Lower leg skin (tissue), 4 donors: Measurements from ENCODE around the gene MLST8. TPM values are rescaled to one million over a fixed set of nuclear protein-coding genes. Genes with fewer than 3 reads are reported as not detected.

Experiments
- DNase-seq, 2 donors: peaks; one replicate each; pipeline ENCODE4 v3.0.0-alpha.2; 2019; ENCODE audit warnings: low spot score in 2 of 2
- H3K4me3 ChIP-seq: fragments of 200-600 bp; sonication (generic); 2 replicates; pipeline ENCODE4 v1.5.1; 2017; ENCODE audit warnings: mild to moderate bottlenecking, low read depth; ENCODE audit not compliant: poor library complexity, severe bottlenecking
- CTCF ChIP-seq, 3 donors: fragments of 450-650 bp; IDR thresholded peaks; one replicate each; pipeline ENCODE4 v1.5.1; 2016; ENCODE audit warnings: antibody characterized with exemption in 3 of 3, mild to moderate bottlenecking in 3 of 3, moderate library complexity in 2 of 3
- POLR2A ChIP-seq, 2 donors: fragments of 450-650 bp; IDR thresholded peaks; one replicate each; pipeline ENCODE4 v1.6.1; 2016 to 2017; ENCODE audit warnings: antibody characterized with exemption in 2 of 2, mild to moderate bottlenecking in 1 of 2, moderate library complexity in 1 of 2
- WGBS, 2 donors: methylation state at CpG; one replicate each; pipeline ENCODE4 v1.1.5; 2018; 5-methylcytosine and 5-hydroxymethylcytosine counted together
- intact Hi-C: fragments of 100-400 bp; cut with DNase I; formaldehyde crosslinking; loops from one replicate; pipeline ENCODE4 v1.15.0; 2023; ENCODE audit warnings: low total_unique reads
- total RNA-seq, 4 donors: library from RNA; depleted of rRNA; stranded (reverse); fragments of >200 nt; gene quantifications; one replicate each; pipeline ENCODE4 v1.1.0, GENCODE V29; 2016

Gene MLST8
- total RNA-seq, 4 donors from 2014 or later = 43.8 to 69.4 (median 54.9) TPM

DNA sequence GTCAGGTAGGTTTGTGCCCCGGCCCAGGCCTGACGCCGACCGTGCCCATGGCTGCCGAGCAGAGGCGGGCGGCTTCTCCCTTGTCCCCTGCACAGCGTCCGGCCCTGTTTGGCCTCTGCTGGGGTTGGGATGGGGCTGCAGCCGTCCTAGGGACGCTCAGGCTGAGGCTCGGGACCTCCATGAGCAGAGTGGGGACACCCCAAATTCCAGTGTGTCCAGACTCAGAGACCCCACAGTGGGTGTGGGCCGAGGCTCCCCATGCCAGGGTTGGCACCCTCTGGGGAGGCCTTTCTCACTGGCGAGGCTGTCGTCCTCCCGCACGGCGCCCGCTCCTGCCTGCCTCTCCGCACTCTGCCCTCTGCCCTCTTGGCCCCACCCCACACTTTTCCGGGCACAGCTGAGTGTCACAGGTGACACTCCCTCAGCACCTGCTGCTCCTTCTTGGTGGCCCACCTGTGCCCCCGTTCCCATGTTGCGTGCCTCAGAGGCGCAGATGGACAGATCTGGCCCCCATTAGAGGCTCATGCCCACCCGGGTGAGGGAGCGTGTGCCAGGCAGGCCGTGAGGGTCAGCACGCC, 33.6 kb upstream of the MLST8 start:
- H3K4me3 ChIP-seq = no peak overlapping the region
- 95% methylated on average over 19 to 21 of the region's 28 CpGs for WGBS, 2 donors
- DNase-seq = no peak

DNA sequence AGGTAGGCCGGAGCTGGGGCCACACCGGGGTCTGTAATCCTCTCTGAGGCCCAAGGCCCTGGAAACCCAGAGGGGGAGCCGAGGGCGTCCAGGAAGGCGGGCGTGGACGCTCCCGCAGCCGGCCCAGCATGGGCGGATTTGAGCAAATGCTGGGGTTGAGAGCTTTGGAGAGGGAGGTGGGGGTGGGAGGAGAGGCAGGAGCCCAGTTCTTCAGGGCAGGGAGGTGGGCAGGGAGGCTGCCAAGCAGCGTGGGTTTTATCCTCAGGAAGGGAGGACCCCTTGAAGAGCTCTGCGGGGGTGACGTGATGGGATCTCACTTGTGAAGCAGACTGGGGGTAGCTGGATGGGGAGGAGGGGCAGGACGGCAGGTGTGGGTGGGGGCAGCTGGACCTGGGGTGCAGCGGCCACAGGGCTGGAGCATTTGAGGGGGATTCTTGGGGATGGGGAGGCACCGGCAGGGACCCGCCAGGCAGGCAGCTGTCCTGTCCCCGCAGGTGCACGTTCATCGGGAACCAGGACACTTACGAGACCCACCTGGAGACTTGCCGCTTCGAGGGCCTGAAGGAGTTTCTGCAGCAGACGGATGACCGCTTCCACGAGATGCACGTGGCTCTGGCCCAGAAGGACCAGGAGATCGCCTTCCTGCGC, 32.4 kb upstream of the MLST8 start:
- TF ChIP-seq POLR2A (IDR thresholded peaks at IDR 0.05) = no peak
- no peak for TF ChIP-seq CTCF (IDR thresholded peaks at IDR 0.05)

More for the DNA sequence above, 33.6 kb upstream of the MLST8 start:
- TF ChIP-seq CTCF (IDR thresholded peaks at IDR 0.05) (no peak), POLR2A (IDR thresholded peaks at IDR 0.05) (no peak)
- intact Hi-C loops = no loop called here

GRCh38 chr16:2173366-2173765, 31.9 kb upstream of the MLST8 start:
- intact Hi-C loops = no loop called here
- 88 to 92% methylated on average over 14 of the region's 14 CpGs for WGBS, 2 donors
- TF ChIP-seq POLR2A (IDR thresholded peaks at IDR 0.05) (no peak), CTCF (IDR thresholded peaks at IDR 0.05) (no peak)
- H3K4me3 ChIP-seq = no peak overlapping the region
- DNase-seq = no peak

More for the DNA sequence above, 32.4 kb upstream of the MLST8 start:
- no peak overlapping the region for H3K4me3 ChIP-seq
- DNase-seq = no peak
- intact Hi-C loops = no loop called here
- WGBS, 2 donors = 92 to 93% methylated on average over 29 of the region's 29 CpGs

DNA sequence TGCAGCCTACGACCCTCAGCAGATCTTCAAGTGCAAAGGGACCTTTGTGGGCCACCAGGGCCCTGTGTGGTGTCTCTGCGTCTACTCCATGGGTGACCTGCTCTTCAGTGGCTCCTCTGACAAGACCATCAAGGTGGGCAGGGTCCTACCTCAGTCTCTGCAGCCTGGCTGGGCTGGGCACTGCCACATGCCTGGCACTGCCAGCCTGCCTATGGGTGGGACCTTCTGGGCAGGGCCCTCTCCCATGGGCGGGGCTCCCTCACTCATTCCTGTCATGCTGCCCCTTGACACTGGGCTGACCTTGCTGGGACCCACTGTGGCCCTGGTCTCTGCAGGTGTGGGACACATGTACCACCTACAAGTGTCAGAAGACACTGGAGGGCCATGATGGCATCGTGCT, 31.3 kb upstream of the MLST8 start:
- 80 to 94% methylated on average over 1 to 4 of the region's 4 CpGs for WGBS, 2 donors
- TF ChIP-seq POLR2A (IDR thresholded peaks at IDR 0.05) (no peak), CTCF (IDR thresholded peaks at IDR 0.05) (no peak)
- H3K4me3 ChIP-seq = no peak overlapping the region
- intact Hi-C loops = no loop called here
- no peak for DNase-seq

- intact Hi-C loops = no loop called here
- no peak for DNase-seq
- WGBS, 2 donors = 68 to 71% methylated on average over 11 to 21 of the region's 21 CpGs
- no peak for TF ChIP-seq POLR2A (IDR thresholded peaks at IDR 0.05)
- TF ChIP-seq CTCF (IDR thresholded peaks at IDR 0.05) = no peak
- no peak overlapping the region for H3K4me3 ChIP-seq
Observed at GRCh38 chr16:2174396-2175131, 30.7 kb upstream of the MLST8 start.
